GM12801 (cell line): Measurements from ENCODE around the gene TM2D3.

Source experiments
- CTCF ChIP-seq: IDR thresholded peaks from one replicate; pipeline ENCODE4 v1.5.1; 2011; ENCODE audit warnings: control low read depth; ENCODE audit not compliant: insufficient read length; ENCODE audit errors: extremely low read depth

TM2D3 gene

GRCh38 chr15:101652098-101652785 is at the start of gene TM2D3:
Gene TM2D3 (minus strand): TSS chr15:101652381. CDS start chr15:101652361, 20 bp downstream.
- TF ChIP-seq CTCF: no peak

GRCh38 chr15:101698314-101698713 is 46.1 kb upstream of the TM2D3 start:
- no peak for TF ChIP-seq CTCF

GRCh38 chr15:101697488-101697887 is 45.3 kb upstream of the TM2D3 start:
- no peak for TF ChIP-seq CTCF

GRCh38 chr15:101696829-101697228 is 44.6 kb upstream of the TM2D3 start:
- TF ChIP-seq CTCF: no peak

GRCh38 chr15:101694261-101694660 is 42.1 kb upstream of the TM2D3 start:
- no peak for TF ChIP-seq CTCF

GRCh38 chr15:101692801-101693598 is 40.8 kb upstream of the TM2D3 start:
- TF ChIP-seq CTCF: no peak

- TF ChIP-seq CTCF: no peak
Observed at GRCh38 chr15:101689901-101690300, 37.7 kb upstream of the TM2D3 start.
